Thoracic aorta (tissue), 2 donors: ENCODE measurements around the gene ZPBP2. TPM values are rescaled to one million over a fixed set of nuclear protein-coding genes. Genes with fewer than 3 reads are reported as not detected.

Experiments used
- ATAC-seq: fragments of 150-250 bp; one replicate; pipeline ENCODE4 v1.8.0; 2017; ENCODE audit warnings: low read depth; ENCODE audit not compliant: insufficient number of reproducible peaks, low FRiP score
- DNase-seq: peaks from one replicate; pipeline ENCODE4 v3.0.0-alpha.2; 2020; ENCODE audit warnings: low spot score
- H3K27ac ChIP-seq, 2 donors: fragments of 200-600 bp; sonication (generic); 1 replicate in 1 of 2; 2 replicates in 1 of 2; pipeline ENCODE4 v1.5.1; 2016; ENCODE audit warnings: mild to moderate bottlenecking in 2 of 2, moderate library complexity in 2 of 2
- H3K27me3 ChIP-seq: fragments of 200-600 bp; sonication (generic); replicated peaks from 2 replicates; pipeline ENCODE4 v1.6.0; 2016; ENCODE audit warnings: mild to moderate bottlenecking; ENCODE audit not compliant: insufficient read depth
- H3K36me3 ChIP-seq: fragments of 200-600 bp; sonication (generic); one replicate; pipeline ENCODE4 v1.5.1; 2016
- H3K4me1 ChIP-seq, 2 donors: fragments of 200-600 bp; sonication (generic); 1 replicate in 1 of 2; 2 replicates in 1 of 2; pipeline versions ENCODE4 v1.5.1 to v1.6.0; 2016; ENCODE audit warnings: low read depth in 2 of 2, mild to moderate bottlenecking in 1 of 2; ENCODE audit not compliant: control insufficient read depth in 1 of 2
- H3K4me3 ChIP-seq: fragments of 200-600 bp; sonication (generic); 2 replicates; pipeline ENCODE4 v1.5.1; 2016; ENCODE audit warnings: mild to moderate bottlenecking
- H3K9me3 ChIP-seq: fragments of 200-600 bp; sonication (generic); 2 replicates; pipeline ENCODE4 v1.5.1; 2016
- CTCF ChIP-seq: fragments of 200-600 bp; sonication (generic); IDR thresholded peaks from one replicate; pipeline ENCODE4 v1.5.1; 2019; ENCODE audit warnings: antibody characterized with exemption
- total RNA-seq, 2 donors: library from RNA; depleted of rRNA; stranded (reverse); fragments of >200 nt; gene quantifications; one replicate each; pipeline versions ENCODE4 v1.1.0 to v1.2.3, GENCODE V29; 2016

The ZPBP2 gene
- total RNA-seq, 2 donors from 2014 or later, result not detected

- no peaks in the 10 kb centered on the region for H3K36me3 ChIP-seq
- H3K4me1 ChIP-seq, result peaks cover 8% of the 10 kb centered on the region in 2 donors
- DNase-seq, result no peak
- no peak overlapping the region for H3K4me3 ChIP-seq
- TF ChIP-seq CTCF, result no peak
- H3K9me3 ChIP-seq, result no peaks in the 10 kb centered on the region
- H3K27ac ChIP-seq, result no peak overlapping the region
- H3K27me3 ChIP-seq, result peaks cover 24% of the 10 kb centered on the region
- no peak for ATAC-seq
Measured at GRCh38 chr17:39861235-39861634, 6.8 kb upstream of the ZPBP2 start.

GRCh38 chr17:39863244-39863917 is 4.6 kb upstream of the ZPBP2 start:
- peaks cover 8% of the 10 kb centered on the region in 2 donors for H3K4me1 ChIP-seq
- DNase-seq (no peak), ATAC-seq (no peak)
- H3K4me3 ChIP-seq, result peak overlapping the region; percentile 62
- peaks cover 24% of the 10 kb centered on the region for H3K27me3 ChIP-seq
- no peaks in the 10 kb centered on the region for H3K9me3 ChIP-seq
- no peak for TF ChIP-seq CTCF
- H3K27ac ChIP-seq, result no peak overlapping the region
- no peaks in the 10 kb centered on the region for H3K36me3 ChIP-seq

GRCh38 chr17:39863918-39864746 is 3.9 kb upstream of the ZPBP2 start, which contains the start of gene IKZF3:
IKZF3 (minus strand) TSS chr17:39864312; CDS start chr17:39864126, 186 bp downstream.
- H3K27ac ChIP-seq, result no peak within 1 kb of the TSS
- H3K4me3 ChIP-seq, result peak within 1 kb of the TSS; percentile 62
- no peaks in the 10 kb centered on the region for H3K9me3 ChIP-seq

GRCh38 chr17:39866013-39866730 is 1.8 kb upstream of the ZPBP2 start:
- no peaks in the 10 kb centered on the region for H3K36me3 ChIP-seq
- no peak overlapping the region for H3K27ac ChIP-seq
- ATAC-seq (no peak), DNase-seq (no peak)
- H3K27me3 ChIP-seq, result peaks cover 24% of the 10 kb centered on the region
- H3K9me3 ChIP-seq, result no peaks in the 10 kb centered on the region
- H3K4me3 ChIP-seq, result no peak overlapping the region
- no peak for TF ChIP-seq CTCF
- peaks cover 8% of the 10 kb centered on the region in 2 donors for H3K4me1 ChIP-seq

More at GRCh38 chr17:39863918-39864746, 3.9 kb upstream of the ZPBP2 start, which contains the start of gene IKZF3:
- peaks cover 8% of the 10 kb centered on the region in 2 donors for H3K4me1 ChIP-seq
- H3K36me3 ChIP-seq, result no peaks in the 10 kb centered on the region
- ATAC-seq (no peak), DNase-seq (no peak)
- no peak for TF ChIP-seq CTCF
- peaks cover 24% of the 10 kb centered on the region for H3K27me3 ChIP-seq
